GM12878 (cell line): Measurements from ENCODE around the gene PRUNE1.

Experiments
- ASH2L ChIP-seq: fragments of 300-600, 200-600 bp; sonication (generic); IDR thresholded peaks from 2 replicates; pipeline ENCODE4 v1.6.1; 2017; ENCODE audit warnings: low read depth, mild to moderate bottlenecking, borderline replicate concordance
- CHD2 ChIP-seq: IDR thresholded peaks from 2 replicates; pipeline ENCODE4 v1.6.1; 2011; ENCODE audit warnings: low read depth, low read length, improper control_type of control experiment, borderline replicate concordance
- CTCF ChIP-seq, 3 experiments: IDR thresholded peaks in 2 of 3; conservative IDR thresholded peaks in 1 of 3; 2 replicates each; pipeline ENCODE4 v1.5.1; 2011; ENCODE audit warnings: low read depth in 3 of 3, low read length in 3 of 3, mild to moderate bottlenecking in 3 of 3, control low read depth in 2 of 3, moderate library complexity in 2 of 3, inconsistent platforms in 1 of 3, mixed read lengths in 1 of 3; ENCODE audit not compliant: control insufficient read depth in 2 of 3, insufficient read depth in 1 of 3; ENCODE audit errors: extremely low read depth in 1 of 3
- DPF2 ChIP-seq: fragments of 450-650 bp; IDR thresholded peaks from 2 replicates; pipeline ENCODE4 v1.6.1; 2017; ENCODE audit warnings: mild to moderate bottlenecking
- EZH2 ChIP-seq: IDR thresholded peaks from 2 replicates; pipeline ENCODE4 v1.6.1; 2012; ENCODE audit warnings: low read depth, mild to moderate bottlenecking, control low read depth, inconsistent platforms, low read length, borderline replicate concordance; ENCODE audit not compliant: control insufficient read depth
- GABPA ChIP-seq: IDR thresholded peaks from 2 replicates; pipeline ENCODE4 v1.6.1; 2014; ENCODE audit warnings: antibody characterized with exemption, low read depth, mild to moderate bottlenecking, inconsistent platforms
- NRF1 ChIP-seq: conservative IDR thresholded peaks from 2 replicates; pipeline ENCODE4 v1.6.1; 2011; ENCODE audit warnings: mild to moderate bottlenecking, low read depth, low read length, improper control_type of control experiment
- POLR2A ChIP-seq: IDR thresholded peaks from 2 replicates; pipeline ENCODE4 v1.6.1; 2011; ENCODE audit warnings: low read depth, mild to moderate bottlenecking, low read length
- POLR2AphosphoS2 ChIP-seq: IDR thresholded peaks from 2 replicates; pipeline ENCODE4 v1.6.1; 2011; ENCODE audit warnings: low read depth, mild to moderate bottlenecking, low read length, improper control_type of control experiment, moderate library complexity
- RAD51 ChIP-seq: fragments of 450-650 bp; IDR thresholded peaks from 2 replicates; pipeline ENCODE4 v1.6.1; 2016; ENCODE audit warnings: moderate library complexity, mild to moderate bottlenecking, inconsistent platforms
- REST ChIP-seq: IDR thresholded peaks from 2 replicates; pipeline ENCODE4 v1.6.1; 2012; ENCODE audit warnings: mild to moderate bottlenecking, low read depth, low read length
- RFX5 ChIP-seq: IDR thresholded peaks from 2 replicates; pipeline ENCODE4 v1.6.1; 2011; ENCODE audit warnings: low read depth, low read length, improper control_type of control experiment
- ZBTB40 ChIP-seq: fragments of 450-650 bp; IDR thresholded peaks from 2 replicates; pipeline ENCODE4 v1.6.1; 2016; ENCODE audit warnings: mild to moderate bottlenecking, moderate library complexity, borderline replicate concordance

GRCh38 chr1:150967936-150968335 is 40.3 kb upstream of the PRUNE1 start:
- TF ChIP-seq EZH2 (no peak), POLR2A (no peak), CTCF (IDR thresholded peaks at IDR 0.05 in 2 of 3, conservative IDR thresholded peaks at IDR 0.05 in 1 of 3; ENCODE audit: control insufficient read depth in 2 of 3, extremely low read depth in 1 of 3, insufficient read depth in 1 of 3, low read depth in 3 of 3, low read length in 3 of 3) (no peak), REST (no peak), GABPA (no peak), DPF2 (no peak), ASH2L (no peak), RFX5 (no peak), NRF1 (no peak), RAD51 (no peak), POLR2AphosphoS2 (no peak), CHD2 (no peak), ZBTB40 (no peak)
